Keratinocyte (primary cell): ENCODE measurements around the gene HDGFL2. TPM values are rescaled to one million over a fixed set of nuclear protein-coding genes. Genes with fewer than 3 reads are reported as not detected.

Experiments
- DNase-seq: peaks from one replicate; pipeline ENCODE4 v3.0.0-alpha.2; 2011; ENCODE audit warnings: low read depth, missing footprints, low spot score
- FAIRE-seq: peaks from 2 replicates; lab custom pipeline; 2011; peaks lifted over from hg19 to GRCh38; lab: Jason Lieb, UNC
- H2AFZ ChIP-seq: 2 replicates; pipeline ENCODE4 v1.6.0; 2012; ENCODE audit warnings: low read length, control low read depth, inconsistent platforms; ENCODE audit not compliant: control insufficient read depth
- H3K27ac ChIP-seq: 2 replicates; pipeline ENCODE4 v1.5.1; 2011; ENCODE audit warnings: low read length; ENCODE audit not compliant: control insufficient read depth, insufficient read depth
- H3K27me3 ChIP-seq: 3 replicates; pipeline ENCODE4 v1.6.0; 2011; ENCODE audit warnings: low read length; ENCODE audit not compliant: control insufficient read depth, insufficient read depth; ENCODE audit errors: extremely low read depth
- H3K36me3 ChIP-seq, 2 experiments: 2 replicates in 1 of 2; 3 replicates in 1 of 2; pipeline ENCODE4 v1.5.1; 2011; ENCODE audit warnings: low read length in 2 of 2, mild to moderate bottlenecking in 1 of 2; ENCODE audit not compliant: control insufficient read depth in 2 of 2, insufficient read depth in 2 of 2; ENCODE audit errors: extremely low read depth in 1 of 2
- H3K4me1 ChIP-seq: 3 replicates; pipeline ENCODE4 v1.5.1; 2011; ENCODE audit warnings: low read length; ENCODE audit not compliant: control insufficient read depth, insufficient read depth; ENCODE audit errors: extremely low read depth
- H3K4me2 ChIP-seq: 3 replicates; pipeline ENCODE4 v1.6.0; 2011; ENCODE audit warnings: low read depth, low read length; ENCODE audit not compliant: control insufficient read depth, insufficient read depth; ENCODE audit errors: extremely low read depth
- H3K4me3 ChIP-seq, 3 experiments: fragments of 200-600 bp in 1 of 3; sonication (generic) in 1 of 3; 2 replicates in 2 of 3; 3 replicates in 1 of 3; pipeline ENCODE4 v1.5.1; 2011 to 2016; ENCODE audit warnings: low read length in 3 of 3, mild to moderate bottlenecking in 3 of 3, control low read depth in 2 of 3, inconsistent platforms in 1 of 3, low read depth in 1 of 3, mixed read lengths in 1 of 3, mixed run types in 1 of 3, moderate library complexity in 1 of 3; ENCODE audit not compliant: control insufficient read depth in 2 of 3, insufficient read depth in 2 of 3; ENCODE audit errors: extremely low read depth in 1 of 3
- H3K79me2 ChIP-seq: 2 replicates; pipeline ENCODE4 v1.6.0; 2012; ENCODE audit warnings: low read length; ENCODE audit not compliant: control insufficient read depth, insufficient read depth
- H3K9ac ChIP-seq: 3 replicates; pipeline ENCODE4 v1.6.0; 2011; ENCODE audit warnings: low read length; ENCODE audit not compliant: control insufficient read depth, insufficient read depth; ENCODE audit errors: extremely low read depth
- H3K9me1 ChIP-seq: 3 replicates; pipeline ENCODE4 v1.6.0; 2011; ENCODE audit warnings: low read length; ENCODE audit not compliant: control insufficient read depth, insufficient read depth; ENCODE audit errors: extremely low read depth
- H3K9me3 ChIP-seq: 2 replicates; pipeline ENCODE4 v1.5.1; 2012; ENCODE audit warnings: low read depth, low read length; ENCODE audit not compliant: control insufficient read depth
- H4K20me1 ChIP-seq: 3 replicates; pipeline ENCODE4 v1.6.0; 2011; ENCODE audit warnings: low read length; ENCODE audit not compliant: control insufficient read depth, insufficient read depth; ENCODE audit errors: extremely low read depth
- CTCF ChIP-seq, 3 experiments: IDR thresholded peaks in 1 of 3; conservative IDR thresholded peaks in 1 of 3; optimal IDR thresholded peaks in 1 of 3; 2 replicates in 2 of 3; 3 replicates in 1 of 3; pipeline versions ENCODE3 to v1.5.1; 2011; ENCODE audit warnings: low read length in 3 of 3, mild to moderate bottlenecking in 3 of 3, moderate library complexity in 2 of 3, control low read depth in 1 of 3, inconsistent platforms in 1 of 3; ENCODE audit not compliant: insufficient read depth in 2 of 3; ENCODE audit errors: extremely low read depth in 1 of 3
- EZH2 ChIP-seq: IDR thresholded peaks from one replicate; pipeline ENCODE4 v1.6.1; 2012; ENCODE audit warnings: inconsistent platforms, mild to moderate bottlenecking, low read length, moderate library complexity
- dilution Hi-C: fragments of 300-500 bp; cut with MboI; formaldehyde crosslinking; loops from one replicate; pipeline ENCODE4 v1.7.0; 2020; ENCODE audit warnings: low sequenced_read_pairs; ENCODE audit not compliant: extremely low pct_ligation_motif_present
- polyA plus RNA-seq, 5 experiments: library from polyadenylated mRNA; depleted of rRNA in 3 of 5; stranded (reverse) in 3 of 5; stranded (forward) in 1 of 5; unstranded in 1 of 5; fragments of >200 nt; gene quantifications; 1 replicate in 1 of 5; 2 replicates in 3 of 5; 3 replicates in 1 of 5; pipeline versions ENCODE4 v1.2.1 to v1.2.3, GENCODE V29; 2011 to 2012; ENCODE audit warnings: missing spikeins in 2 of 5, low read depth in 1 of 5, low replicate concordance in 1 of 5

The HDGFL2 gene
- polyA plus RNA-seq, 1 donor (not counting 4 experiments of a cell fraction or from before 2014, with no cell fraction given) = 19.5 TPM

- H3K79me2 ChIP-seq = no peaks in the 10 kb centered on the region
- no peak overlapping the region for H2AFZ ChIP-seq
- peaks cover 8% of the 10 kb centered on the region for H3K27me3 ChIP-seq
- H3K9ac ChIP-seq = no peak overlapping the region
- peaks cover 11% of the 10 kb centered on the region for H3K4me1 ChIP-seq
- FAIRE-seq = no peak
- no peak overlapping the region for H3K4me3 ChIP-seq
- peak overlapping the region; percentile 52 for H3K4me2 ChIP-seq
- no peaks in the 10 kb centered on the region for H3K9me1 ChIP-seq
- TF ChIP-seq EZH2 (no peak), CTCF (optimal IDR thresholded peaks at IDR 0.05 in 1 of 3, IDR thresholded peaks at IDR 0.05 in 1 of 3, conservative IDR thresholded peaks at IDR 0.05 in 1 of 3; ENCODE audit: extremely low read depth in 1 of 3, insufficient read depth in 2 of 3, low read length in 3 of 3) (no peak)
- H3K27ac ChIP-seq = peak overlapping the region; percentile 27
- H3K36me3 ChIP-seq = no peaks in the 10 kb centered on the region
- H4K20me1 ChIP-seq = no peaks in the 10 kb centered on the region
- DNase-seq = peak; percentile 40
- H3K9me3 ChIP-seq = no peaks in the 10 kb centered on the region
- dilution Hi-C loops = no loop called here
These were observed 47.6 kb downstream of the HDGFL2 start for GRCh38 chr19:4519521-4520277.

- H2AFZ ChIP-seq = no peak overlapping the region
- dilution Hi-C loops = no loop called here
- H3K36me3 ChIP-seq = no peaks in the 10 kb centered on the region
- no peak overlapping the region for H3K9ac ChIP-seq
- H3K4me1 ChIP-seq = peaks cover 11% of the 10 kb centered on the region
- no peaks in the 10 kb centered on the region for H3K79me2 ChIP-seq
- no peaks in the 10 kb centered on the region for H3K9me1 ChIP-seq
- TF ChIP-seq CTCF (optimal IDR thresholded peaks at IDR 0.05 in 1 of 3, IDR thresholded peaks at IDR 0.05 in 1 of 3, conservative IDR thresholded peaks at IDR 0.05 in 1 of 3; ENCODE audit: extremely low read depth in 1 of 3, insufficient read depth in 2 of 3, low read length in 3 of 3) (no peak), EZH2 (no peak)
- H4K20me1 ChIP-seq = no peaks in the 10 kb centered on the region
- H3K4me2 ChIP-seq = no peak overlapping the region
- no peaks in the 10 kb centered on the region for H3K9me3 ChIP-seq
- H3K27ac ChIP-seq = no peak overlapping the region
- no peak overlapping the region for H3K4me3 ChIP-seq
- no peak for DNase-seq
- no peak for FAIRE-seq
- peaks cover 8% of the 10 kb centered on the region for H3K27me3 ChIP-seq
These were observed 49.2 kb downstream of the HDGFL2 start for GRCh38 chr19:4521170-4521887.
